ACC112 (cell line): Measurements from ENCODE around the gene KDM6A.
"Not testable (repeated sequence)": the region's sequence is repeated elsewhere in the genome, so short reads cannot be mapped to it uniquely, and the experiment has no call there.

Source experiments
- H2AFZ ChIP-seq: fragments of 200-600 bp; sonication (generic); one replicate; pipeline ENCODE4 v1.6.0; 2017; ENCODE audit warnings: antibody characterized with exemption, low read length; ENCODE audit not compliant: unreplicated experiment
- H3K27ac ChIP-seq: fragments of 200-600 bp; sonication (generic); 2 replicates; pipeline ENCODE4 v1.5.1; 2014; ENCODE audit warnings: low read depth, mild to moderate bottlenecking, antibody characterized with exemption, low read length, moderate library complexity
- H3K27me3 ChIP-seq: fragments of 200-600 bp; sonication (generic); 2 replicates; pipeline ENCODE4 v1.6.1; 2014; ENCODE audit warnings: mild to moderate bottlenecking, antibody characterized with exemption, low read length, moderate library complexity, mixed read lengths; ENCODE audit not compliant: insufficient read depth
- H3K36me3 ChIP-seq: fragments of 200-600 bp; sonication (generic); 2 replicates; pipeline ENCODE4 v1.6.1; 2016; ENCODE audit warnings: mild to moderate bottlenecking, antibody characterized with exemption, low read length, moderate library complexity, mixed read lengths; ENCODE audit not compliant: insufficient read depth
- H3K4me1 ChIP-seq: fragments of 200-600 bp; sonication (generic); one replicate; pipeline ENCODE4 v1.6.1; 2016; ENCODE audit warnings: low read length, mixed read lengths; ENCODE audit not compliant: insufficient read depth, unreplicated experiment, control insufficient read depth
- H3K4me3 ChIP-seq: fragments of 200-600 bp; sonication (generic); 2 replicates; pipeline ENCODE4 v1.5.1; 2014; ENCODE audit warnings: mild to moderate bottlenecking, low read depth, low read length
- H3K79me2 ChIP-seq: fragments of 200-600 bp; sonication (generic); one replicate; pipeline ENCODE4 v1.6.0; 2016; ENCODE audit warnings: low read length; ENCODE audit not compliant: control insufficient read depth, unreplicated experiment, insufficient read depth

The KDM6A gene

DNA sequence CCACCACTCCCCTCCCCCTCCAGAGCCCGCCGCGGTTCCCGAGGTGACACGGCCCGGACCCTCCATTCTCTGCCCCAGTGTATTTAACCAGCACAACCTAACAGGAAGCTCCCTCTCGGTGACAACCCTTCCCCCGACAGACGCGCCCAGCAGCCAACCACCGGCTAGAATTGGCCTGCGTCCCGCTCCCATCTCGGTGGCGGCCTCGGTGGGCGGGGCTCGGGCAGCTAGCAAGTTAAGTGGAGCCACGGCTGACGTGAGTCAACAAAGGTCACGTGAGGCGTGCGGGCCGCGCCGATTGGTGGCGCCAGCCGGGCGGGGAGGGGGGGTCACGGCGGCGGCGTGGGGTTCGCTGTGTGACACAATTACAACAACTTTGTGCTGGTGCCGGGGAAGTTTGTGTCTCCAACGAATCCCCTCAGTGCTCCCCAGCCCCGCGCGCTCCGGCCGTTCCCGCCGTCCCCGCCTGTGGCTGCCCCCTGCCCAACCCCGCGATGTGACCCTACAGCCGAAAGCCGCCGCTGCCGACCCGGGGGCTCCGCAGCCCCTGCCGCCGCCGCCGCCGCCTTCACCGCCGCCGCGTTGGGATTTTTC is at the start of gene KDM6A:
Gene KDM6A (plus strand): TSS at position 368 of the 594 bp plus-strand sequence. CDS start 364 bp downstream, outside the sequence.
- peak within 1 kb of the TSS; percentile 92 for H3K4me3 ChIP-seq
- no peaks in the 10 kb centered on the region for H3K27me3 ChIP-seq
- peak within 1 kb of the TSS; percentile 85 for H3K27ac ChIP-seq
- H2AFZ ChIP-seq = peak within 1 kb of the TSS; percentile 22
- peaks cover 52% of the 10 kb centered on the region for H3K79me2 ChIP-seq
- no peaks in the 10 kb centered on the region for H3K36me3 ChIP-seq
- H3K4me1 ChIP-seq = peaks cover 3% of the 10 kb centered on the region

DNA sequence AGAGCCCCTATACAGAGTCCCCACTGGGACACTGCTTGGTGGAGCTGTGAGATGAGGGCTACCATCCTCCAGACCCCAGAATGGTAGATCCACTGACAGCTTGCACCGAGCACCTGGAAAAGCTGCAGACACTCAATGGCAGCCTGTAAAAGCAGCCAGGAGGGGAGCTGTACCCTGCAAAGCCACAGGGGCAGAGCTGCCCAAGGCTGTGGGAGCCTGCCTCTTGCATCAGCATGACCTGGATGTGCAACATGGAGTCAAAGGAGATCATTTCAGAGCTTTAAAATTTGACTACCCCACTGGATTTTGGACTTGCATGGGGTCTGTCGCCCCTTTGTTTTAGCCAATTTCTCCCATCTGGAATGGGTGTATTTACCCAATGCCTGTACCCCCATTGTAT is 49.8 kb upstream of the KDM6A start:
- H3K79me2 ChIP-seq, H3K36me3 ChIP-seq: not testable (repeated sequence)

DNA sequence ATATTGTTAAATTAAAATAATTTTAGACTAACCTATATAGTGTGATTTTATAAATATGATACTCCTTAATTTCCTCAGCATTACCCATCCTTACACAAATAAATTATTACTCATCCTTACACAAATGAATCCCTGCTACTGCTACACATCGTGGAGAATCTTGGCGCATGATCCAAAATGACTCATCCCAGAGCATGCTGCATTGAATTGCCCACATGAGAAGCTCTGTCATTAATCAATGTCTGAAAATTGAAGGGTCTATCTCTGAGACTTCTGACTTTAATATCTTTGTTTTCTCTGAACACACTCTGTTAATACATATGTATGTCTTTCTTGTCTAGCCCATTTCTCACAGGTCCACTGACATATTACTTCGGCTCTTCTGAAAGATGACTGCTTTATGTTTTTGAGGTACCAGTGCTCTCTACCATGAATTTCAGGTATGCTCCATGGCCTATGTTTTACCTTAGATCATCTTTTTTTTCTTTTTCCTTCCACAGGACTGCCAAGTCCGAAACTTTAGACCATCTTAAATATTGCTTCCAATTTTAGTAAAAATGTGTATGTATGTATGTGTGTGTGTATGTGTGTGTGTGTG is 44.9 kb upstream of the KDM6A start:
- H2AFZ ChIP-seq = no peak overlapping the region

More for the DNA sequence above, 49.8 kb upstream of the KDM6A start:
- not testable (repeated sequence) for H3K4me3 ChIP-seq, H3K27me3 ChIP-seq, H2AFZ ChIP-seq, H3K27ac ChIP-seq, H3K4me1 ChIP-seq

DNA sequence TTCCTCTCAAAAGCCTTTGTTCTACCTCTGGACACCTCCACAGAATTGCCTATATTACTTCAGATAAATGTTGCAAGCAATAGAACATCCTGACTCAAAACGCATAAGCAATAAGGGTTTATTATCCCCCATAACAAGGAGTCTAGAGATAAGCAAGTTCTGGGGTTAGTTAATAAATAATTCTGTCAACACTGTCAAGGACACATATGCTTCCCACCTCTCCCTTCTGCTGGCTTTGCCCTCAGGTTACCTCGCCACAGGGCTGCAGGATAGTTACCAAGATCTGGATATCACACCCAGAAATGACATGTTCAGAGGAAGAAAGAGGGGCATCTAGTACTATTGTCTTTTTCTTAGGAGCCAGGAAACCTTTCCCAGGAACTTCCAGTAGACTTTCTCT is 43.2 kb upstream of the KDM6A start:
- Histone ChIP-seq H3K79me2 (no peaks in the 10 kb centered on the region), H3K36me3 (no peaks in the 10 kb centered on the region), H3K4me3 (no peak overlapping the region), H3K4me1 (no peaks in the 10 kb centered on the region), H3K27me3 (no peaks in the 10 kb centered on the region), H2AFZ (no peak overlapping the region), H3K27ac (no peak overlapping the region)

More for the DNA sequence above, 44.9 kb upstream of the KDM6A start:
- Histone ChIP-seq H3K36me3 (no peaks in the 10 kb centered on the region), H3K27ac (no peak overlapping the region), H3K4me3 (no peak overlapping the region), H3K27me3 (no peaks in the 10 kb centered on the region), H3K79me2 (no peaks in the 10 kb centered on the region), H3K4me1 (no peaks in the 10 kb centered on the region)

GRCh38 chrX:44842550-44843317 is 30.3 kb upstream of the KDM6A start:
- Histone ChIP-seq H3K36me3 (no peaks in the 10 kb centered on the region), H3K27ac (no peak overlapping the region), H3K4me3 (no peak overlapping the region), H2AFZ (no peak overlapping the region), H3K27me3 (no peaks in the 10 kb centered on the region), H3K79me2 (no peaks in the 10 kb centered on the region), H3K4me1 (no peaks in the 10 kb centered on the region)

DNA sequence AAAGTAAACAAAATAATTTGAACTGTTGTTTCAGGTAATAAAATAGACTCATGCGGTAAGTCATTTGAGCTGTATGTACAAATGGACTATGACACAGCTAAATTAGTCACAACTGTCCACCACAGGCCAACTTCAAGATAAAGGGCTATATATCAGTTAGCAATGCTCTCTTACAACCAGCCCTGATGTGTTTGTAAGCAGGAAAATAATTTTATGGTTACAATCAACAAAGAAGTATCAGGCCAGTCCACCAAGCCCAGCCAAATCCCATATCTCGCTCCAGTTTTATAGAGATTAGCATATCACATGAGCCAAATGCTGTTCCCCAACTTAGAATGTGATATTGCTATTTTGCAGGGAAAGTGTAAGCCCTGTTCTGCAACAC is 29.7 kb upstream of the KDM6A start:
- H3K36me3 ChIP-seq = no peaks in the 10 kb centered on the region
- no peaks in the 10 kb centered on the region for H3K79me2 ChIP-seq
- no peaks in the 10 kb centered on the region for H3K27me3 ChIP-seq
- H3K4me1 ChIP-seq = no peaks in the 10 kb centered on the region
- H3K27ac ChIP-seq = no peak overlapping the region
- H3K4me3 ChIP-seq = no peak overlapping the region
- no peak overlapping the region for H2AFZ ChIP-seq

- no peak within 1 kb of the TSS for H2AFZ ChIP-seq
- H3K4me3 ChIP-seq = no peak within 1 kb of the TSS
- no peaks in the 10 kb centered on the region for H3K4me1 ChIP-seq
- no peaks in the 10 kb centered on the region for H3K27me3 ChIP-seq
- no peak within 1 kb of the TSS for H3K27ac ChIP-seq
- no peaks in the 10 kb centered on the region for H3K79me2 ChIP-seq
- no peaks in the 10 kb centered on the region for H3K36me3 ChIP-seq
These were observed 29.2 kb upstream of the KDM6A start, which contains the start of gene DUSP21 for GRCh38 chrX:44843753-44844152. Gene DUSP21 (plus strand): TSS chrX:44844021. CDS start chrX:44844133, 112 bp downstream.

DNA sequence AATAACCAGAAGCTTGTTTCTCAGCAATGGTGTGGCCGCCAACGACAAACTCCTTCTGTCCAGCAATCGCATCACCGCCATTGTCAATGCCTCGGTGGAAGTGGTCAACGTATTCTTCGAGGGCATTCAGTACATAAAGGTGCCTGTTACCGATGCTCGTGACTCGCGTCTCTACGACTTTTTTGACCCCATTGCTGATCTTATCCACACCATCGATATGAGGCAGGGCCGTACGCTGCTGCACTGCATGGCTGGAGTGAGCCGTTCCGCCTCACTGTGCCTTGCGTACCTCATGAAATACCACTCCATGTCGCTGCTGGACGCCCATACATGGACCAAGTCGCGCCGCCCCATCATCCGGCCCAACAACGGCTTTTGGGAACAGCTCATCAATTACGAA is 28.8 kb upstream of the KDM6A start:
- H2AFZ ChIP-seq = no peak overlapping the region
- no peak overlapping the region for H3K4me3 ChIP-seq
- no peaks in the 10 kb centered on the region for H3K36me3 ChIP-seq
- no peaks in the 10 kb centered on the region for H3K27me3 ChIP-seq
- H3K79me2 ChIP-seq = no peaks in the 10 kb centered on the region
- H3K27ac ChIP-seq = no peak overlapping the region
- H3K4me1 ChIP-seq = no peaks in the 10 kb centered on the region

GRCh38 chrX:44850891-44851290 is 22.1 kb upstream of the KDM6A start:
- not testable (repeated sequence) for H3K27ac ChIP-seq, H3K36me3 ChIP-seq, H3K79me2 ChIP-seq, H2AFZ ChIP-seq, H3K4me3 ChIP-seq, H3K27me3 ChIP-seq
- H3K4me1 ChIP-seq = peaks cover 10% of the 10 kb centered on the region

GRCh38 chrX:44871114-44871645 is 1.8 kb upstream of the KDM6A start:
- Histone ChIP-seq H2AFZ (no peak overlapping the region), H3K4me3 (peak overlapping the region; percentile 92), H3K27ac (no peak overlapping the region), H3K4me1 (peaks cover 3% of the 10 kb centered on the region), H3K36me3 (no peaks in the 10 kb centered on the region), H3K79me2 (peaks cover 39% of the 10 kb centered on the region), H3K27me3 (no peaks in the 10 kb centered on the region)
